NCI-H345 treated with DMSO at 0.1 percent for 48 hours (cell line): Measurements from ENCODE around the gene AUH.
"Not testable (repeated sequence)": the region's sequence is repeated elsewhere in the genome, so short reads cannot be mapped to it uniquely, and the experiment has no call there.

Experiments
- DNase-seq: peaks from one replicate; lab custom pipeline; 2025; ENCODE audit not compliant: unreplicated experiment; lab: John Stamatoyannopoulos, UW

Gene AUH, protein sequence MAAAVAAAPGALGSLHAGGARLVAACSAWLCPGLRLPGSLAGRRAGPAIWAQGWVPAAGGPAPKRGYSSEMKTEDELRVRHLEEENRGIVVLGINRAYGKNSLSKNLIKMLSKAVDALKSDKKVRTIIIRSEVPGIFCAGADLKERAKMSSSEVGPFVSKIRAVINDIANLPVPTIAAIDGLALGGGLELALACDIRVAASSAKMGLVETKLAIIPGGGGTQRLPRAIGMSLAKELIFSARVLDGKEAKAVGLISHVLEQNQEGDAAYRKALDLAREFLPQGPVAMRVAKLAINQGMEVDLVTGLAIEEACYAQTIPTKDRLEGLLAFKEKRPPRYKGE

DNA sequence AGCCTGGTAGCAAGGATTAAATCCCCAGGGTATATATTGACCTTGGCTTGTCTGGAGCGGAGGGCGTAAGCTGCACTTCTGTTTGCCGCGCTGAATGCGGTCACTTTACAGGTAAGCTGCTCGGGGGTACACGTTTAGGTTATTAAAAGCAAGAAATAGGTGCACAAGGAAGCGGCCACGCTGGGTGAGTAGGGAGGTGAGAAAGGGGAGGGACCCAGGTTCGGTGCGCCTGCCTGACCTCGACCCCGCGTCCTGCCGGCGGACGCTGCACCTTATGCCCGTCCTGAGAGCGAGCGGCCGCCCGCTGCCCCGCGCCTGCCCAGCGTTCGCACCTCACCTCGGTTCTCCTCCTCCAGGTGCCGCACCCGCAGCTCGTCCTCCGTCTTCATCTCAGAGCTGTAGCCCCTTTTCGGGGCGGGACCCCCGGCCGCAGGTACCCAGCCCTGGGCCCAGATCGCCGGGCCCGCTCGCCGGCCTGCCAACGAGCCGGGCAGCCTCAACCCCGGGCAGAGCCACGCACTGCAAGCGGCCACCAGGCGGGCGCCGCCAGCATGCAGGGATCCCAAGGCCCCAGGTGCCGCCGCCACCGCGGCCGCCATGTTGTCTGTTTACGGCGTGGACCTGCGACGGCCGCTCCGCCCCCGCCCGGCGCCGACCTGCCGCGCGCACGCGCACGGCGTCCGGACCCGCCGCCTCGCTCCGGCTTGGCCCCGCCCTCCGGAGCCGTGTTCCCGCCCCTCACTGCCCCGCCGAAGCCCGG is at the start of gene AUH:
Gene AUH, minus strand, starts transcription at position 628 of the 760 bp plus-strand sequence. Its CDS starts 29 bp downstream, at position 599.
- peak; percentile 21 for DNase-seq

DNA sequence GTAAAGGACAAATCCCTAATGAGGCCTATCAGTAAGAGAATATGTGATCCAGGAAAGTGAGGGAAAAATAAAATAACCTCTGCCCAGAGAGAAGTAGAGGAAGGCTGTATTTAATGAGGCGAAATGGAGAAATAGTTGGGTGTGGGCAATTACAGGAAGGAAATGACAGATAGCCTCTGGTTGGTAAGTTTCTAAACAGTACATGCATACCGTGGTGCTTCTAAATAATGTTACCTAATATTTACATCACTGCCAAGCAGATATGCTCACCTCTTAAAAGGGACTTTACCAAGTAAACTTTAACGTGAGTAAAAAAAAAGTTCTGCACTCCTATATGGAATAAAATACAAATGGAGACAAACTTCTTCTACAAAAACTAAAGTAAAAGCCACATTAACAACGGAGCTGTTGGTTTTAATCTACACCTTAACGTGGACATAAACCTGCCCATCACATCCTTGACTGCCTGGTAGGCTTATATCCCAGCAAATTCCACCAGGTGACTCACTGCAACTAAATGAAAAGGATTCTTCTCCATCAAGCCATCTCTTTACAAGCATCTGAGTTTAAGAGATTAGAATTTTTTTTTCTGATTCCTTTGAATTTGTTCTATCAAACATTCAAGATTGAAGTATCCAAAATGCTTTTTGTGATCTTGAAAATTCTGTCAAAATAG is 49.5 kb upstream of the AUH start:
- no peak for DNase-seq

DNA sequence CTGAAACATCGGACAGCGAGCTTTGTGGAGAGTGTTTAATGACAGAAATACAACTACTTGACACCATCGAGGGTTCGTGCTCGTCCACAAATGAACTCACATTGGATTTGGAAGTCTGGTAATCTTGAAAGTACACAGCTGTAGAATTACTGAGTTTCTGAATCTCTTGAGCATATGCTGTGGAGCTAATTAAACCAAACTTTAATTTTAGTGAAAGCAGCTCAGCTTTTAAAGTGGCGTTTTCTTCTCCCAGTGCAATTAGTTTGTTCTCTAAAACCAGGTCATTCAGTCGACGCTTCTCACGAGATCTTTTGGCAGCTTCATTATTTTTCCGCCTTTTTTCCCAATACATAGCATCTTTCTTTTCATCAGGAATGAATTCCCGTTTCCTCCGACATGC is 48.4 kb upstream of the AUH start:
- DNase-seq = no peak

DNA sequence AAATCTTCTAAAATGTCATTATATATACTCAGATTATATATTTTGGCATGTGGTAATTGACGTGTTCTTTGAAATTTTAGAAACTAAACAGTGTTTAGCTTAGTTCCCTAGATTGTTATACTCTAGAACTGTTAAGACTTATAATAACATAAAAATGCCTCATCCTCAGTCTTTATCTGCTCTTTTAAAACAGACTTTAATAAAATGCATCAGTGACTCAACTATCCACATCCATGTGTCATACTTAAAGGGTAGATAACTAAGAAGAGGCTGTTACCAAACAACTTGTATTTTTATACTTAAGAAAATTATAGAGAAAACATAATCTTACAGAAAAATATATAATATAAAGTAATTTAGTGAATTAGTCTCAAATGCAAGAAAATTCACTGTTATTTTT is 46.8 kb upstream of the AUH start:
- DNase-seq = no peak

GRCh38 chr9:91407580-91408318 is 46.0 kb upstream of the AUH start:
- DNase-seq = no peak

DNA sequence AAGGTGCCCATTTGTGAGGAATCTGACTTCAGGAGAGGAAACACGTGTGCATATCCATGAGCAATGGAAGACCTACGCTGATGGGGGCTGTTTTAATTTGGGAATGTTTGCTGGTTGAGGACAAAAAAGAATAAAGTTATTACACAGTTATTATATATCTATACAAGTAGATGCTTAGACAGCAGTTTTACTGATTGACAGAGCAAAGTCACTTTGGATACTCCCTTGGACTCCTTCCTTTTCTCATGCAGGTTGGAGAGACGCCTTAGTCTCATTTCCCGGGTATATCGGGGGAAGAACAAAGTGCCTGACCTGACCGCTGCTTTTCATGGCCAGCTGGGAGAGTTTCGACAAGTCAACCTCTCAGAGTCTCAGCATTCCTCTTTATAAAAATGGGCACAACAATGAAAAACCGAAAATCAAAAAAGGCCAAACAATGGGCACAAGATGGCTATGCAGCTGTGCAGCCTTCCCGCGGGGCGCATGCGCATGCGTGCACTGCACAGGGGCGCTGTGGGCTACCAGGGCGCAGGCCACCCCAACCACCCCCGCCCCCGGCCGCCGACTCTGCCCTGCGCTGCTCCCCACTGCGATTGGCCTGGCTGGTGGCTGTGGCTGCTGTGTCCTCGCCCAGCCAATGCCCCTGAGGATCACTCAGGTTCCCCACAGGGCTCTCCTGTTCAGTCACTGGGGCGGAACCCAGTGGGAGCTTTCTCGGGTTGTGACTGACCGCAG is 43.8 kb upstream of the AUH start:
- DNase-seq = no peak

DNA sequence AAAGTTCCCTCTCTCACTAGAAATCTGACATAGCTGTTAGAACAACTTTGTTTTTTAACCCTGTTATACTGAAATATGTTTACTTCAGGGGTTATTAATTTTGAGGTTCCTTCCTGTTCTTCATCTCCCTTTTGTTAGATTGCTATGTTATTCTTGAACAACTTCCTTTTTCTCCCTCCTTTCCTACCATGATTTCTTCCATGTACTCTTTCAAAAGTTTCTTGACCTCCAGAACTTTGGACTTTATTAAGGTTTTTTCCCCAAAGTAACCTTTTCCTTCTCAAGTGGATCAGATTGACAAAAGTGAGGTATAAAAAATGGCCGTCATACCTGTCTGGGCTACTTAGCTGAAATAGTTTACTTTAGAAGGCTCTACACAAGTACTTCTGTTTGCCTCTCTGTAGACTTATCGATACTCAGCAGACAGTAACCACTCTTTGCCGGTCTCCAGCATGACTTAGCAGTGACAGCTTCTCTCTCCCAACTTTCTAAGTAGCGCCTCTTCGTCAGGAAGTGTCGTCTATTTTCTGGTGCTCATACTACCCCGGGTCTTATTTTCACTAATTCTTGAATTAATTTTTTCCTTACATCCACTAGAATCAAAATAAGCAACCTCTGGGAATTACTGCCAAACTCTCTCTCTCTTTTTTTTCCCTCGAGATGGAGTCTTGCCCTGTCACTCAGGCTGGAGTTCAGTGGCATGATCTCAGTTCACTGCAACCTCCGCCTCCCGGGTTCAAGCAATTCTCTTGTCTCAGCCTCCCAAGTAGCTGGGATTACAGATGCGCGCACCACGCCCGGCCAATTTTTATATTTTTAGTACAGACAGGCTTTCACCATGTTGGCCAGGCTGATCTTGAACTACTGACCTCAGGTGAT is 42.2 kb upstream of the AUH start:
- no peak for DNase-seq

DNA sequence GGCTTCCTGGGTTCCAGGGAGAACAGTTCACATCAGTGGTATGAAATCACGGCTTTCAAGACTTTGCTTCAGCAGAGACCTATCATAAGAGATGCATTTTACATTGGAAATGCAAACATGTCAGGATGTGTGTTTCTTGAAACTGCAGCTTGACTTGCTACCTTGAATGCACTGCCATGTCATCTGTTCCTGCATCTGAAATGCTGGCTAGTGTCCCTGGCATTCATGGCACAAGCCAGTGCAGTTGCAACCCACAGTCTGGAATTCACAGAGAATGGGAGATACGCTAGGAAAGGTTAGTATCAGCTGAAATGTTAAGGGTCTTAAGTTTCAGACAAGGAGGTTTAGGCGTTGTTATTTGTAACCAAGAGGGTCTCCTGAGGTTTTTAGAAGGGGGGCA is 37.2 kb upstream of the AUH start:
- no peak for DNase-seq

GRCh38 chr9:91395553-91396471 is 34.1 kb upstream of the AUH start:
- DNase-seq = no peak

DNA sequence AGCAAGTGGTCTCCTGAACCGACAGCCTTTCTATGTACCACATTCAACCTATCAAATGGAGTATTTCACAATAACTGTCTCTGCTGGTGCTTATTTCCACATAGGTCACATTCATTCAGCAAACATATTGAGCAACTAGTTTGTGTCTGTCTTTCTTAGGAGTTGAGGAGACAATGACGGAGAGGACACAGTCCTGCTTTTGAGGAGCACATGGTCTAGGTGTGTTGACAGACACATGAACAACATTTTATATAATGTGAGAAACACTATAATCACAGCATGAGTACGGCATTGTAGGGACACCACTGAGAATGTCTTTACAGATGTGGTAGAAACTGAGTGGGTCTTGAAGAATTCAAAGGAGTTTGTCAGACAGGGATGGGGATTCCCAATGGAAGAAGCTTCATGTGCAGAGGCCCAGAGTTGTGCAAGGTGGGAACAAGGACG is 33.4 kb upstream of the AUH start:
- no peak for DNase-seq

DNA sequence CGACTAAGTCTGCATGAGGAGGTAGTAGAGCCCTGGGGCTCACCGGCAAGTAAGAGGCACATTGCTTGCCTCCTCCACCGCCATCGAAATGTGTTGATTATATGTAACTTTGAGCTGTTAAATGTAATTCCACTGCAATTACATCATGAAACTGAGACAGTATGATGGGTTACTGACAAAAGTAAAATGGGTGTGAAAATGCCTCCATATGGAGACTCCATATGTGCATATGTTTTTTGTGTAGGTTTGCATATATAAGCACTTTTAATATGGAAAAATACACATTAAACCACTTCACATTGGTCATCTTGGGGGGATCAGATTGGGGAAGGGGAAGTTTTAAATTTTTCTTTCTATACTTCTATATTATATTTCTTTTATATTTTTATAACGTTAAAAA is 32.1 kb upstream of the AUH start:
- DNase-seq = no peak

DNA sequence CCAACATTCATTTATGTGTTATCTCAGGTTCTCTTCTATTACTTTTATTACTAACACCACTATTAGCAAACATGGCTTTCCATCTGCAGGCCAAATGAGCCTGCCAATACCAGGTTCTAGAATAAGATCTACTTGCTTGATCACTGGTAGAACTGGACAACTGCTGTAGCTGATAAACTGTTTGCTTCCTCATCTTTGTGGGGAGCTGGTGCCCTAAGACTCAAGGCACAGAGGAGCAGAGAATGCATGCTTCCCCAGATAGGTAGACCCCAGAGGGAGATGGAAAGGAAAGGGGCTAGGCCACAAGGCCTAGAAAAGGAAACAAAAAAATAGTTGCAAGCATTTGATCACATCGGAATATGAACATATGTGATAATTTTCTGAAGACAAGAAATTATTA is 30.7 kb upstream of the AUH start:
- no peak for DNase-seq

GRCh38 chr9:91391818-91392217 is 30.1 kb upstream of the AUH start:
- peak; percentile 57 for DNase-seq

DNA sequence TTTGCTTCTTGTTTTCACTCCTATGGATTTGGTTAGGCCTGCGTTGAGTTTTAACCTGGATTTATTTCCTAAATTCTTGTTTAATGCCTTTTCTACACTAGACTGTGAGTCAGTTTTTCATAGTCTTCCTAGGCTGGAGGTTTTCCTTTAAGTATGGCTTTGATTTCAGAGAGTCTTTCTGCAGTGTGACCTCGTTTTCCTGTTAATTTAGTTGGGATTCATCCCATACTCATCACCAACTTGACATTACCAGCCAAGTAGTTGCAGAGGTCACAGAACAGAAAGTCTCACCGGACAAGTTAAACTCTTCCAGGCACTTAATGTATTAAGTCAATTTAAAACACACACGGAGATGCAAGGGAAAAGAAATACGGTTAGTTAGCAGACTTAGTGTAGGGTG is 29.7 kb upstream of the AUH start:
- no peak for DNase-seq

- not testable (repeated sequence) for DNase-seq
Observed at GRCh38 chr9:91389686-91390085, 28.0 kb upstream of the AUH start.

DNA sequence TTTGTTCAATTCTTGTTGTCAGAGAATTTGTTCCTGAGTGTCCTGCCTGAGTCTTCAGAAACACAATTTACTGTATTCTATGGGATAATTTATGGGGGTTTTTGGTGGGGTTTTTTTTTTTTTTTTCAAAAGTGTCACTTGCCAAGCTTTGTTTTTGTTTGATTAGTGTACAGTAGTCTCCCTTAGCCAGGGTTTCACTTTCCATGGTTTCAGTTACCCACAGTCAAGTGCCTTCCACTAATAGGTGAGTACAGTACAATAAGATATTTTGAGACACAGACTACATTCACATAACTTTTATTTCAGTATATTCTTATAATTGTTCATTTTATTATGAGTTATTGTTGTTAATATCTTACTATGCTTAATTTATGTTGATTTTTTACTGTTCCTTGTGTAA is 25.0 kb upstream of the AUH start:
- DNase-seq = no peak

DNA sequence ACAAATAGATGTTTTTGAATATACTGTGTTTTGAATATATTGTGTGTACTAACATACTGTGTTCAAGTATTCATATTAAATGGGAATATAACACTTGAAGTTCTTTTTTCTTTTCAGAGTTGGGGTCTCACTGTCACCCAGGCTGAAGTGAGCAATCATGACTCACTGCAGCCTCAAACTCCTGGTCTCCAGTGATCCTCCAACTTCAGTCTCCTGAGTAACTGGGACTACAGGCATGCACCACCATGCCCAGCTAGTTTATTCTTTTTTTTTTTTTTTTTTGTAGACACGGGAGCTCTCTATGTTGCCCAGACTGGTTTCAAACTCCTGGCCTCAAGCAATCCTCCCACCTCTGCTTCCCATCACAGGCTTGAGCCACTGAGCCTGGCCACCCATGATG is 23.2 kb upstream of the AUH start:
- DNase-seq = no peak

- DNase-seq = no peak
Observed at GRCh38 chr9:91383577-91383976, 21.9 kb upstream of the AUH start.

- DNase-seq = no peak
Observed at GRCh38 chr9:91382298-91382697, 20.6 kb upstream of the AUH start.
